ENCODE results near the gene GABRP.

GRCh38 chr5:170857066-170857465 is 73.5 kb downstream of the GABRP start:
- TF ChIP-seq CTCF (IDR thresholded peaks at IDR 0.05) (no peak), POLR2A (IDR thresholded peaks at IDR 0.05) (no peak)
